Measurements from ENCODE around the gene RNF150. TPM values are rescaled to one million over a fixed set of nuclear protein-coding genes. Genes with fewer than 3 reads are reported as not detected.

Gene RNF150
- total RNA-seq, 4 donors from 2014 or later = 0.65 to 4.8 (median 1.7) TPM

- DNase-seq (ENCODE audit: low spot score in 2 of 2) = no peak
- no peak for TF ChIP-seq POLR2A (IDR thresholded peaks at IDR 0.05)
- TF ChIP-seq CTCF (IDR thresholded peaks at IDR 0.05) = no peak
- 42 to 50% methylated on average over 4 of the region's 4 CpGs for WGBS, 2 donors
- no peak overlapping the region for H3K4me3 ChIP-seq (ENCODE audit: low read depth, poor library complexity, severe bottlenecking)
- intact Hi-C loops (cut with DNase I; ENCODE audit: low total_unique reads) = no loop called here
Measured at GRCh38 chr4:140839888-140840790, 293.1 kb downstream of the RNF150 start.

GRCh38 chr4:140839406-140839805, 293.9 kb downstream of the RNF150 start:
- TF ChIP-seq POLR2A (IDR thresholded peaks at IDR 0.05) (no peak), CTCF (IDR thresholded peaks at IDR 0.05) (no peak)

GRCh38 chr4:140837736-140838135, 295.5 kb downstream of the RNF150 start:
- intact Hi-C loops (cut with DNase I; ENCODE audit: low total_unique reads) = no loop called here
- TF ChIP-seq CTCF (IDR thresholded peaks at IDR 0.05) = no peak
- no peak for TF ChIP-seq POLR2A (IDR thresholded peaks at IDR 0.05)
- DNase-seq (ENCODE audit: low spot score in 2 of 2) = no peak
- H3K4me3 ChIP-seq (ENCODE audit: low read depth, poor library complexity, severe bottlenecking) = no peak overlapping the region

More at GRCh38 chr4:140839406-140839805, 293.9 kb downstream of the RNF150 start:
- no peak for DNase-seq (ENCODE audit: low spot score in 2 of 2)
- H3K4me3 ChIP-seq (ENCODE audit: low read depth, poor library complexity, severe bottlenecking) = no peak overlapping the region
- 82 to 83% methylated on average over 4 of the region's 4 CpGs for WGBS, 2 donors
- intact Hi-C loops (cut with DNase I; ENCODE audit: low total_unique reads) = no loop called here

- intact Hi-C loops (cut with DNase I; ENCODE audit: low total_unique reads) = no loop called here
- no peak for DNase-seq (ENCODE audit: low spot score in 2 of 2)
- 56 to 58% methylated on average over 7 of the region's 7 CpGs for WGBS, 2 donors
- no peak overlapping the region for H3K4me3 ChIP-seq (ENCODE audit: low read depth, poor library complexity, severe bottlenecking)
- TF ChIP-seq POLR2A (IDR thresholded peaks at IDR 0.05) = no peak
- TF ChIP-seq CTCF (IDR thresholded peaks at IDR 0.05) = no peak
Measured at GRCh38 chr4:140834839-140835495, 298.3 kb downstream of the RNF150 start.

GRCh38 chr4:140833280-140833679, 300.0 kb downstream of the RNF150 start:
- no peak overlapping the region for H3K4me3 ChIP-seq (ENCODE audit: low read depth, poor library complexity, severe bottlenecking)
- DNase-seq (ENCODE audit: low spot score in 2 of 2) = no peak
- no peak for TF ChIP-seq CTCF (IDR thresholded peaks at IDR 0.05)
- no peak for TF ChIP-seq POLR2A (IDR thresholded peaks at IDR 0.05)
- intact Hi-C loops (cut with DNase I; ENCODE audit: low total_unique reads) = no loop called here
- 62 to 71% methylated on average over 4 of the region's 4 CpGs for WGBS, 2 donors
